Osteoblast (primary cell): ENCODE data around the gene TACO1. TPM values are rescaled to one million over a fixed set of nuclear protein-coding genes. Genes with fewer than 3 reads are reported as not detected.

Experiments used
- DNase-seq: peaks from one replicate; pipeline ENCODE4 v3.0.0; 2011; ENCODE audit warnings: low spot score, mixed read lengths; ENCODE audit not compliant: insufficient read length; ENCODE audit errors: missing footprints
- H2AFZ ChIP-seq: 2 replicates; pipeline ENCODE4 v1.6.0; 2011; ENCODE audit warnings: mild to moderate bottlenecking, low read length
- H3K27ac ChIP-seq: 2 replicates; pipeline ENCODE4 v1.5.1; 2011; ENCODE audit warnings: mild to moderate bottlenecking, low read depth, low read length, moderate library complexity
- H3K27me3 ChIP-seq: 2 replicates; pipeline ENCODE4 v1.6.0; 2012; ENCODE audit warnings: mild to moderate bottlenecking, control low read depth, inconsistent platforms, low read length, moderate library complexity; ENCODE audit not compliant: insufficient read depth
- H3K36me3 ChIP-seq: 2 replicates; pipeline ENCODE4 v1.5.1; 2011; ENCODE audit warnings: mild to moderate bottlenecking, low read length, control low read depth, moderate library complexity; ENCODE audit not compliant: insufficient read depth
- H3K4me1 ChIP-seq: 2 replicates; pipeline ENCODE4 v1.5.1; 2011; ENCODE audit warnings: mild to moderate bottlenecking, low read length, control low read depth, moderate library complexity; ENCODE audit not compliant: insufficient read depth
- H3K4me2 ChIP-seq: 2 replicates; pipeline ENCODE4 v1.6.0; 2011; ENCODE audit warnings: mild to moderate bottlenecking, low read length; ENCODE audit not compliant: insufficient read depth
- H3K4me3 ChIP-seq: fragments of 200-600 bp; sonication (generic); 3 replicates; pipeline ENCODE4 v1.5.1; 2012; ENCODE audit warnings: mild to moderate bottlenecking, low read length, inconsistent platforms; ENCODE audit not compliant: insufficient read depth
- H3K79me2 ChIP-seq: 2 replicates; pipeline ENCODE4 v1.6.0; 2012; ENCODE audit warnings: mild to moderate bottlenecking, low read length, control low read depth, inconsistent platforms; ENCODE audit not compliant: insufficient read depth
- H3K9me3 ChIP-seq: 2 replicates; pipeline ENCODE4 v1.5.1; 2011; ENCODE audit warnings: low read depth, low read length, control low read depth
- H4K20me1 ChIP-seq: 2 replicates; pipeline ENCODE4 v1.6.0; 2012; ENCODE audit warnings: mild to moderate bottlenecking, low read length, control low read depth; ENCODE audit not compliant: insufficient read depth
- CTCF ChIP-seq: IDR thresholded peaks from 2 replicates; pipeline ENCODE4 v1.5.1; 2011; ENCODE audit warnings: mild to moderate bottlenecking, low read depth, low read length, moderate library complexity; ENCODE audit errors: extremely low read depth
- total RNA-seq: library from RNA; depleted of rRNA; stranded (reverse); fragments of >200 nt; gene quantifications from 2 replicates; pipeline ENCODE4 v1.2.3, GENCODE V29; 2012

The TACO1 gene
- total RNA-seq, 1 donor, result 21.0 TPM

- no peak for TF ChIP-seq CTCF
- H2AFZ ChIP-seq, result no peak overlapping the region
- no peaks in the 10 kb centered on the region for H4K20me1 ChIP-seq
- DNase-seq, result no peak
- no peak overlapping the region for H3K27ac ChIP-seq
- H3K4me3 ChIP-seq, result no peak overlapping the region
- no peak overlapping the region for H3K4me2 ChIP-seq
- H3K4me1 ChIP-seq, result no peaks in the 10 kb centered on the region
- H3K27me3 ChIP-seq, result no peaks in the 10 kb centered on the region
- H3K79me2 ChIP-seq, result no peaks in the 10 kb centered on the region
- H3K36me3 ChIP-seq, result peaks cover 5% of the 10 kb centered on the region
- no peaks in the 10 kb centered on the region for H3K9me3 ChIP-seq
Measured at GRCh38 chr17:63613663-63614062, 13.0 kb downstream of the TACO1 start.

GRCh38 chr17:63621229-63621683 is 20.6 kb downstream of the TACO1 start:
- Histone ChIP-seq H3K79me2 (peaks cover 30% of the 10 kb centered on the region), H3K4me1 (peaks cover 16% of the 10 kb centered on the region), H2AFZ (peak overlapping the region; percentile 90), H3K27ac (peak overlapping the region; percentile 66), H3K9me3 (no peaks in the 10 kb centered on the region), H3K4me3 (peak overlapping the region; percentile 83), H3K4me2 (peak overlapping the region; percentile 90), H3K36me3 (no peaks in the 10 kb centered on the region), H4K20me1 (peaks cover 16% of the 10 kb centered on the region), H3K27me3 (no peaks in the 10 kb centered on the region)
- TF ChIP-seq CTCF, result no peak
- no peak for DNase-seq

GRCh38 chr17:63621684-63622573 is 21.2 kb downstream of the TACO1 start, which contains the start of gene MAP3K3:
TSS of gene MAP3K3 (plus strand) at chr17:63622417. CDS start at chr17:63622760, 343 bp downstream.
- peaks cover 21% of the 10 kb centered on the region for H4K20me1 ChIP-seq
- no peaks in the 10 kb centered on the region for H3K27me3 ChIP-seq
- TF ChIP-seq CTCF, result no peak
- H3K79me2 ChIP-seq, result peaks cover 36% of the 10 kb centered on the region
- H3K4me3 ChIP-seq, result peak within 1 kb of the TSS; percentile 84
- no peaks in the 10 kb centered on the region for H3K9me3 ChIP-seq
- DNase-seq, result peak; percentile 100
- peak within 1 kb of the TSS; percentile 66 for H3K27ac ChIP-seq
- peak within 1 kb of the TSS; percentile 90 for H2AFZ ChIP-seq
- H3K4me2 ChIP-seq, result peak within 1 kb of the TSS; percentile 93
- no peaks in the 10 kb centered on the region for H3K36me3 ChIP-seq
- H3K4me1 ChIP-seq, result peaks cover 23% of the 10 kb centered on the region

GRCh38 chr17:63622574-63623390 is 22.1 kb downstream of the TACO1 start:
- H4K20me1 ChIP-seq, result peaks cover 25% of the 10 kb centered on the region
- peak overlapping the region; percentile 24 for H3K27ac ChIP-seq
- peak overlapping the region; percentile 93 for H3K4me2 ChIP-seq
- peak overlapping the region; percentile 84 for H3K4me3 ChIP-seq
- H2AFZ ChIP-seq, result peak overlapping the region; percentile 77
- no peaks in the 10 kb centered on the region for H3K27me3 ChIP-seq
- DNase-seq, result peak; percentile 96
- no peaks in the 10 kb centered on the region for H3K9me3 ChIP-seq
- no peaks in the 10 kb centered on the region for H3K36me3 ChIP-seq
- no peak for TF ChIP-seq CTCF
- peaks cover 26% of the 10 kb centered on the region for H3K4me1 ChIP-seq
- H3K79me2 ChIP-seq, result peaks cover 45% of the 10 kb centered on the region
